Measurements from ENCODE around the gene PGPEP1.
"Not testable (repeated sequence)": the region's sequence is repeated elsewhere in the genome, so short reads cannot be mapped to it uniquely, and the experiment has no call there.

The PGPEP1 gene

DNA sequence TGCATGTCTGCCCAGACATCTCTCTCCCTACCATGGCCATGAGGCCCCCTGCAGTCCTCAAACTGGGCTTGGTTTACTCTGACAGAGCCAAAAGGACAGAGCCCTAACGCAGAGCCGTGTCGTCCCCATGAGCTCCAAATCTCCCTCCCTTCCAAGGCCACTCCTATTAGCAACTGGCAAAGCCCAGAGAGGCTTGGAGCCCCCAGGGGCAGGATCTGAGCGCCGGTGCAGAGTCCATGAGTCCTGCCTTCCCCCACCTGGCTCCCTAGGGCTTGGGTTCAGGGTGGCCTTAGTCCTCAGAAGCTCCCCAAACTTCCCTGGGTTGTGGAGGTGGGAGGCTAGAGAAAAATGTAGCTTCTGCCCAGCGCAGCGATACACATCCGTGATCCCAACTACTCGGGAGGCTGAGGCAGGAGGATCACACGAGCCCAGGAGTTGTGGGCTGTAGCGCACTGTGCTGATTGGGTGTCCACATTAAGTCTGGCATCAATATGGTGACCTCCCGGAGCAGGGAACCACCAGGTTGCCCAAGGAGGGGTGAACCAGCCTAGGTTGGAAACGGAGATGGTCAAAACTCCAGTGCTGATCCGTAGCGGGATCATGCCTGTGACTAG lies 7.4 kb upstream of the PGPEP1 start:
- no peak for DNase-seq

- DNase-seq, result no peak
Observed at GRCh38 chr19:18333680-18334079, 6.7 kb upstream of the PGPEP1 start.

DNA sequence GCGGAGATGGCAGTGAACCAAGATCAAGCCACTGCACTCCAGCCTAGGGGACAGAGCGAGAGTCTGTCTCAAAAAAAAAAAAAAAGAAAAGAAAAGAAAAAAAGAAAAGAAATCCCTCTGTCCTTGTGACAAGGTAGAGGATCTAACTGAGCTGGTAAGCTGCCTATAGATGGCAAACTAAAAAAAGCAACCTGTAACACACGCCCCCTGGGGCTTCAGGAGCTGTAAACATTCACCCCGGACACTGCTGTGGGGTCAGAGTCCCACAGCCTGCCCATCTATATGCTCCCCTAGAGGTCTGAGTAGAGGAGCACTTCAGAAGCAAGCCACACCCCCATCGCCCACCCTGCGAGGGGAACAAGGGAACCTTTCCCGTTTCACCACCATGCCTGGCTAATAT lies 4.3 kb upstream of the PGPEP1 start:
- no peak for DNase-seq

DNA sequence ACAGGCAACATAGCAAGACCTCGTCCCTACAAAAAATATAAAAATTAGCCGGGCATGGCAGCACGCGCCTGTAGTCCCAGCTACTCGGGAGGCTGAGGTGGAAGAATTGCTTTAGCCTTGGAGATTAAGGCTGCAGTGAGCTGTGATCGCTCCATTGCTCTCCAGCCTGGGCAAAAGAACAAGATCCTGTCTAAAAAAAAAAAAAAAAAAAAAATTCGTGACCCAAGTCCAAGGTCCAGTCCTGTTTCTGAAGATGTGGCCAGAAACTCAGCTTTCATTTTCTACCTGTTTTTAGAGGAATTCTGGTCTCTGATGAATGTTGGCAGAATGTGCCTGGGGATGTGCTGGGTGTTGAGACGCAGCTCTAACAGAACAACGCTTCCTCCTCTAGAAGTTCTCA lies 1.9 kb upstream of the PGPEP1 start:
- DNase-seq, result no peak

GRCh38 chr19:18339723-18340122 lies 675 bp upstream of the PGPEP1 start:
- DNase-seq, result no peak

- DNase-seq, result peak; percentile 30
Observed at GRCh38 chr19:18340990-18341868, 831 bp downstream of the PGPEP1 start.

DNA sequence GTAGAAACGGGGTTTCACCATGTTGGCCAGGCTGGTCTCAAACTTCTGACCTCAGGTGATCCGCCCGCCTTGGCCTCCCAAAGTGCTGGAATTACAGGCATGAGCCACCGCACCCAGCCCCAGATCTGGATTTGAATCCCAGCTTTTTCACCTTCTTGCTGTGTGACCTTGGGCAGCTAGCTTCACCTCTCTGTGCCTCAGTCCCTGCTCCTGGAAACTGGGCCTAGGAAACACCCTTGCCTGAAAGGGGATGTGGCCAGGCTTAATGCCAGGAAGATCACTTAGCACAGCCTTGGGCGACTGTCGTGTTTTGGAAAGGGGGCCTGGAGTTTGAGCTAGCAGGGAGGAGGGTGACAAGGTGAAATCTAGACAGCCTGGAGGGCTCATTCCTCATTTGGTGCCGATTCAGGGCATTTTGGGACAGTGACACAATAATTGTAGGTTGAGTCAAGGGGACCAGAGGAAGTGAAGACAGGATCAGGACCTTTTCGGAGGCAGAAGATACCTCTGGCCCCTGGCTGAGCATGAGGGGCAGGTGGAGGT lies 1.8 kb downstream of the PGPEP1 start:
- DNase-seq, result no peak

DNA sequence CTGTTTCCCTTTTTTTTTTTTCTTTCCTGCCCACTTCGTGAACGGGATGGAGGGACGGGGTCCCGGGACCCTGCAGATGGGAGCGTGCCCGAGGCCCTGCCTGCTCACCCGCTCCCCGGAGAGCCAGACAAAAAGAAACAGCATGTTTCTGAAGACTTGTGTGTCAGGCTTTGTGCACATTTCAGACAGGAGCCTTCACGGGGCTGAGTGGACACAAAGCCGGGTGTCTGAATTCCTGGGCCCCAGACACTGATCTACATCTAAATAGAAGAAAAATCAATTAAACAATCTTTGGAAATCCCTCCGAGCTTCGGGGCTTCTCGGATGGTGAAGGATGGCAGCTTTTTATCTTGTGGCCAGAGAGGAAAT lies 4.2 kb downstream of the PGPEP1 start:
- DNase-seq, result no peak

DNA sequence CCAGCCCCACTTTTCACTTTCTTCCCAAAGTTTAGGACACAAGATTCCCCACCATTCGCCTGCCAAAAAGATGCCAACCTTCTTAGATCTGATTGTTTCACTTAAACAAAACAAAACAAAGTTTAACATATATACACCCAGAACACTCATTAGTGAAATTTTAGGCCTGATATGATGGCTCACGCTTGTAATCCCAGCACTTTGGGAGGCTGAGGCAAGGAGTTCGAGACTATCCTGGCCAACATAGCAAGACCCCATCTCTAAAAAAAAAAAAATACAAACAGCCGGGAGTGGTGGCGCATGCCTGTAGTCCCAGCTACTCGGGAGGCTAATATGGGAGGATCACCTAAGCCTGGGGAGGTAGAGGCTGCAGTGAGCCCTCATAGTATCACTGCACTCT lies 4.9 kb downstream of the PGPEP1 start:
- no peak for DNase-seq

GRCh38 chr19:18346091-18346490 lies 5.7 kb downstream of the PGPEP1 start:
- no peak for DNase-seq

DNA sequence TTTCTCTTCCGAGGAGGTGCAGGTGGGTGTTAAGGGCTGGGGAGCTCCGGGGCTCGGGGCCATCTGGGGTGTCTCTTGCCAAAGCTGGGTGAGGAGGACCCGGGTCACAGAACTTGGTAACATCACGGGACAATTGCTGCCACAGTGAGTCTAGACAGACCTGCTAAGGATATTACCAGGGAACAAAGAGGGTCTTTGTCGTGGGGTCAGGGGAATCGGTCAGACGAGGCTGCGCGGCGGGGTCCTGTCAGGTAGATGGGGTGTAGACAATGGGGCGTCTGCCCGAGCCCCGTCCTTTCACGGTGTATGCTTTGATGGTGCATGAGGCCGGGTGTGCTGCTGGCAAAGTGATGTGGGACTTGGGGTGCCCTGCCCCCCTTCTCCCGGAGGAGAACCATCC lies 7.8 kb downstream of the PGPEP1 start:
- no peak for DNase-seq

DNA sequence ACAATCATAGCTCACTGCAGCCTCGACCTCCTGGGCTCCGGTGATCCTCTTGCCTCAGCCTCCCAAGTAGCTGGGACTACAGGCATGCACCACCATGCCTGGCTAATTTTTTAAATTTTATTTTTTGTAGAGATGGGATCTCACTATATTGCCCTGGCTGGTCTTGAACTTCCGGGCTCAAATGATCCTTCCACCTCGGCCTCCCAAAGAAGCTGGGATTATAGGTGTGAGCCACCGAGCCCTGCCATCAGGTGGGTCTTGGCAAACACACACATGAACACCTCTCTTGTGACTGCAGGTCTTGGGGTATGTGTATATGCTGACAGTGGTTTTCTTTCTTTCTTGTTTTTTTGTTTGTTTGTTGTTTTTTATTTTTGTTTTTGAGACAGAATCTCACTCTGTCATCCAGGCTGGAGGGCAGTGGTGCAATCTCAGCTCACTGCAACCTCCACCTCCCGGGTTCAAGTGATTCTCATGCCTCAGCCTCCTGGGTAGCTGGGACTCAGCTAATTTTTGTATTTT lies 8.5 kb downstream of the PGPEP1 start:
- not testable (repeated sequence) for DNase-seq

DNA sequence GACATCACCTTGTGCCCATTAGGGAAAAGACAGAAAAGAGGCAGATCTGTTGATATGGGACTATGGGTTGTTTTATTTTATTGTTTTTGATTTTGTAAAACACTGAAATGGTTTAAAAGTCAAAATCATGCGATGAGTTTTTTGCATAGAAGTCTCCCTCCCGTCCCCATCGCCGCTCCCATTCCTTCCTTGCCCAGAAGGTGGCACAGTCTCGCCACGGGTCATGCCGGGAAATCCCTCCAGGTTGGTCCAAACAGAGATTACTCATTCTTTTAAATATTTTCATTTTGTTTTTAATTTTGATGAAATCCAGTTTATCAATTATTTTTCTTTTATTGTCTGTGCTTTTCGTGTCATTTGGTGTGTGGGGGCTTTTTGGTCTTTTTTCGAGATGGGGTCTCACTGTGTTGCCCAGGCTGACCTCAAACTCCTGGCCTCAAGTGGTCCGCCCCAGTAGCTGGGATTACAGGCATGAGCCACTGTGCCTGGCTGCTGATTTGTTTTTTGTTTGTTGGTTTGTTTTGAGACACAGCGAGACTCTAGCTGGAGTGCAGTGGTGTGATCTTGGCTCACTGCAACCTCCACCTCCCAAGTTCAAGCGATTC lies 9.2 kb downstream of the PGPEP1 start:
- no peak for DNase-seq

- no peak for DNase-seq
Observed at GRCh38 chr19:18350490-18350889, 10.1 kb downstream of the PGPEP1 start.

- no peak for DNase-seq
Observed at GRCh38 chr19:18351544-18351943, 11.1 kb downstream of the PGPEP1 start.

GRCh38 chr19:18353378-18354005 lies 13.1 kb downstream of the PGPEP1 start:
- DNase-seq, result no peak

DNA sequence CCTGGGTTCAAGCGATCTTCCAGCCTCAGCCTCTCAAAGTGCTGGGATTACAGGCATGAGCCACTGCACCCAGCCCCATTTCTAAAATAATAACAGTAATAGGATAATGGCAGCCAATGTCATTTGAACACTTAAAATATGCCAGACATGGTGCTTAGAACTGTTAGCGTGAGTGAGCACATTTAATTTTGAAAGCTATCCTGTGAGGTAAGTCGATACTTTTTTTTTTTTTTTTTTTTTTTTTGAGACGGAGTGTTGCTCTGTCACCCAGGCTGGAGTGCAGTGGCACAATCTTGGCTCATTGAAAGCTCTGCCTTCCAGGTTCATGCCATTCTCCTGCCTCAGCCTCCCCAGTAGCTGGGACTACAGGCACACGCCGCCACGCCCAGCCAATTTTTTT lies 14.3 kb downstream of the PGPEP1 start:
- DNase-seq, result not testable (repeated sequence)

DNA sequence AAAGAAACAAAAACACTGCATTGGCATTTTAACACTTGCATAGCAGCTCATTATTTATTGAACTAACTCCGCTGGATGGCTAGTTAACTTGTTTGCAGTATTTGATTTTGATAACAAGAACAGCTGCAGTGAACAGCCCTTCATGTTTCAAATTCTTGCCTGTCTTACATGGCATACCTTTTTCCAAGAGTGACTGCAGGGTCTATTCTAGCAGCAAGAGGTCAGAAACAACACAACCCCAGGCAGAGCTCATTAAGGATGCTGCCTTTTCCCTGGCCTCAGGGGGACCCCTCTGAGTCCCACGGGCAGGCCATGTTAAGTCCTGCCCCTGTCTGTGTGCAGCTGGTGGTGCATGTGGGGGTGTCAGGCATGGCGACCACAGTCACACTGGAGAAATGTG lies 16.6 kb downstream of the PGPEP1 start:
- DNase-seq, result no peak

DNA sequence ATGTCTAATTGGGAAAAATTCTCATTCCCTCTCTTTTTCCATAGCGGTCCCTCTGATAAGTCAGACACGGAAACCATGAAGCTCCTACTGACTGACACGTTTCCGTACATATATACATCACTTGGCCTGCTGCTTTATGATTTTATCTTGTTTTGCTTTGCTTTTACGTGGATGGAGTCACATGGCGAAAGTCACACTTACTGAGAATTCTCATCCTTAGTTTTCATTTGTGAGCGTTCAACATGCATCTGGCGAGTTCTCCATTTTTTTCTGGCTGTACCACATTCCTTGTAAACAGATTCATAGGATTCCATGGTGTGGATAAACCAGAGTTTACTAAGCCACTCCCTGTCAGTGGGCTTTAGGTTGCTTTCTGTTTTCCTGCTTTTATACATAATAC lies 21.2 kb downstream of the PGPEP1 start:
- no peak for DNase-seq

- no peak for DNase-seq
Observed at GRCh38 chr19:18362934-18363542, 22.6 kb downstream of the PGPEP1 start.

- DNase-seq, result no peak
Observed at GRCh38 chr19:18363787-18364186, 23.4 kb downstream of the PGPEP1 start.

GRCh38 chr19:18364277-18364825 lies 24.0 kb downstream of the PGPEP1 start:
- DNase-seq, result not testable (repeated sequence)

All from activated gamma-delta T cell (primary cell).